GM19043 (cell line): Measurements from ENCODE around the gene RPS6KA2.
A peak's percentile ranks its signal among the peaks of the same experiment; 100 is the strongest.
"Not testable (repeated sequence)": the region's sequence is repeated elsewhere in the genome, so short reads cannot be mapped to it uniquely, and the experiment has no call there.

Experiments used
- ATAC-seq: cut with Tn5 transposase; IDR thresholded peaks from one replicate; pipeline ENCODE4 v1.9.1; 2021; ENCODE audit warnings: low read depth; ENCODE audit not compliant: unreplicated experiment

RPS6KA2 gene

GRCh38 chr6:166538297-166539010 lies 88.6 kb downstream of the RPS6KA2 start:
- ATAC-seq, result no peak

DNA sequence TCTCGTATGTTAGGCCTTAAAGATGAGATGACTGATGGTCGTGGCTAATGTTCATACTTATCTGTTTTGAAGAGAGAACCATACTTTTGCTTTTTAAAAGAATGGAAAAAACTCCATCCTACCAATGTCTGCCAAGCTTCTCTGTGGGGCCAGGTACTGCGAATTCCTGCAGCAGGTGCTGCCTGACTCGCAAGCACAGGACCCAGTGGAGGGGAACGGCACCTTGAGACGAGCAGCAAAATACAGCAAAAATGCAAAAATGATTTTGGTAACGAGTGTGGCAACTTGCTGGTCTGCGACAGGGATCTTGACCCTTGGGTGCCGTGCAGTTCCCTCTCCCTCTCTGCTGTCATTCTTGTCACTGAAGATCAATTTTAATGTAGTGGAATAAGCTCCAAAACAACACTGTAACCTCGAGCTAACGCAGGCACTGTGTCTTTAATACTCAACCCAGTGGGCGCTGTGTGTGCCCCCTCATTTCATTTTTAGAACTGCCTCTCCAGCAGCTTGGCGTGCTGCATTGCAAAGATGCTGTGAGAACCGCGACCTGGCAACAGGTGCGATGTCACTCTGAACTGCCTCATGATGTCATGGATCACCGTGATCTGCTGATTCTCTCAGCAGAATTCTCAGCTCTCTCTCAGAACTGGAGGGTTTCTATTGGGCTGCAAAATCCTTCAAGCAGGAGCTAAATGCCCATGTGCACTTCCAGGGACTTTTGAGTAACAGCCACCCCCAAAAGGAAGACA lies 92.2 kb downstream of the RPS6KA2 start:
- ATAC-seq, result no peak

- ATAC-seq, result no peak
These were observed 93.7 kb downstream of the RPS6KA2 start for GRCh38 chr6:166533205-166533824.

DNA sequence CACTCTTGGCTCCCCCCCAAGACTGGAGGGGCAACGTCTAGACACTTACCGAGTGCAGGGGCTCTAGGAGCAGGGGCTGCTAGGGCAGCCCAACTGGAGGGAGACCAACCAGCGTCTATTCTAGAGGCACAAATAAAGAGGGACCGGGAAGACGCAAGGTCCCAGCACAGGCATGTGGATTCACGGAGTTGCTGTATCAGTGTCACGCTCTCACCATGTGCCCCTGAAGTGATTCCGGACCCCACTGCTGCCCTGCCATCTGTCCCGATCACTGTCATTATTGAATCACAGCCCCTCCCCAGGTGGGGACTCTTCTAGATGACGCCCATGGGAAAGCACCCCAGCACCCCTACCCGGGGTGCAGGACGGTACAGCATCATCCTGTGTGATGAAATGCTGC lies 94.7 kb downstream of the RPS6KA2 start:
- no peak for ATAC-seq

- no peak for ATAC-seq
These were observed 96.6 kb downstream of the RPS6KA2 start for GRCh38 chr6:166530211-166531095.

GRCh38 chr6:166529586-166529985 lies 97.5 kb downstream of the RPS6KA2 start:
- no peak for ATAC-seq

GRCh38 chr6:166529058-166529457 lies 98.0 kb downstream of the RPS6KA2 start:
- not testable (repeated sequence) for ATAC-seq

DNA sequence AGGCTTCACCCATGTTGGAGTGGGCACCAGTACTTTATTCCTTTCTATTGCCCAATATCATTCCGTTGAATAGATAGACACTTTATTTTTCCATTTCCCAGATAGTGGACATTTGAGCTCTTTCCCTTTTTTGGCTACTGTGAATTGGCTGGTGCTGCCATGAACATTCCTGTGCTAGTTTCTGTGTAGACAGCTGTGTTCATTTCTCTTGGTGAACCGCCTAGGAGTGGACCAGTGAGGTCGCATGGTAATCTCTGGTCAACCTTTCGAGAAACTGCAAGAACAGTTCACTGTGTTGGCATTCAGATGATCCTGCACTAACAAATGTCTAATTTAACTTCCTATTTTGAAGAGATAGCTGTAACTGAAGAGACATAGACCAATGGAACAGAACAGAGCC lies 99.2 kb downstream of the RPS6KA2 start:
- no peak for ATAC-seq

- ATAC-seq, result no peak
These were observed 100.1 kb downstream of the RPS6KA2 start for GRCh38 chr6:166526937-166527336.

DNA sequence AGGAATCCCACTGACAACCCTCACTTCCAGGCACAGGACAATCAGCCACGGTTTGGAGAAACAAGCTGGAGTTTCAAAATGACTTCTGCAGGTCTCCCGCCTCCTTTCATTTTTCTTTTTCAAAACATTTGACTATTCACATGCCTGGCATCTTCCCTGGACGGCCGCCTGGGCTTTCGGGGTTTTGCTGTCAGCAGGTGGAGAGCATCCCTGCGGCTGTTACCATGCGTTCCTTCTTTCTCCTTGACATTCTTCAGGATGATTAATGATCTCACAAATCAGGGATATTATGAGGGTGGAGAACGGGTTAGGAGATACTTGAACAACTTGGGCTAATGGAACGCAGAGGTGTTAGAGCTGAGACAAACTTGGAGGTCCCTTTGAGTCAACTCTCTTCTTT lies 101.5 kb downstream of the RPS6KA2 start:
- ATAC-seq, result no peak

- no peak for ATAC-seq
These were observed 103.1 kb downstream of the RPS6KA2 start for GRCh38 chr6:166523782-166524559.

GRCh38 chr6:166520905-166521834 lies 105.9 kb downstream of the RPS6KA2 start:
- ATAC-seq, result no peak

- no peak for ATAC-seq
These were observed 110.7 kb downstream of the RPS6KA2 start for GRCh38 chr6:166516251-166516884.

GRCh38 chr6:166515072-166515810 lies 111.8 kb downstream of the RPS6KA2 start:
- ATAC-seq, result no peak

DNA sequence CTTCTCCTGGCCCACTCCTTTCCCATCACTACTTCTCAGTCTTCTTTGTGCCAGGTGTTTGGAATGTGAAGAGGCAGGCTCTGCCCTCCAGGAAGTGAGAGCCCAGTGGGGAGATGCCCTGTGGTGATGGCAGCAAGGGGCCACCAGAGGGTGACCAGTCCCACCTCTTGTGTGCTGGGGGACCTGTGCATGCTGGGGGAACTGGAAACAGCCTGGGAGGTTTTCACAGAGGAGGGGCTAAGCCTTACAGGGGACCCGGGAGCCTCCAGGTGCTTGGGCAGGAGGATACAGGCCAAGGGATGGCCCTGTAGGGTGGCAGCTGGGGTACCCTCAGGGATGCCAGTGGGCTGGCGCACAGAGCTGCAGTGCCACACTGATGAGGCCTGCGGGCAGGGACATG lies 112.9 kb downstream of the RPS6KA2 start:
- ATAC-seq, result no peak

GRCh38 chr6:166512567-166512966 lies 114.5 kb downstream of the RPS6KA2 start:
- ATAC-seq, result peak; percentile 95

DNA sequence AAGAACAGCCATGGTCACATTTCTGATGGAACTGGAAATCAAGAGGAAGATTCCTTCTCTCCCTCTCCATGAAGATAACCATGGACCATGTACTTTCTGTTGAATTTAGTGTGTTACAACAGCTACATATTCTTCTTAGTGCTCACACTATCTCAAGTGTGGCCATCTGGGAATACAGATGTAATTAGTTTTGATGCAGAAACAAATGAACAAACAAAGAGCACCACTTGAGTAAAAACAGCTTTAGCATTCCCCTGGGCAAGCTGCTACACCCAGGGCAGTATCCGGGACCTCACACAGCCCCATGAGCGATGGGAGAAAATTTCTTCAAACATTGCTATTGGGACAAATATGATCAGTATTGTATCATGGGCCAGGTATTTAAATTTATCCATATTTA lies 115.7 kb downstream of the RPS6KA2 start:
- no peak for ATAC-seq

DNA sequence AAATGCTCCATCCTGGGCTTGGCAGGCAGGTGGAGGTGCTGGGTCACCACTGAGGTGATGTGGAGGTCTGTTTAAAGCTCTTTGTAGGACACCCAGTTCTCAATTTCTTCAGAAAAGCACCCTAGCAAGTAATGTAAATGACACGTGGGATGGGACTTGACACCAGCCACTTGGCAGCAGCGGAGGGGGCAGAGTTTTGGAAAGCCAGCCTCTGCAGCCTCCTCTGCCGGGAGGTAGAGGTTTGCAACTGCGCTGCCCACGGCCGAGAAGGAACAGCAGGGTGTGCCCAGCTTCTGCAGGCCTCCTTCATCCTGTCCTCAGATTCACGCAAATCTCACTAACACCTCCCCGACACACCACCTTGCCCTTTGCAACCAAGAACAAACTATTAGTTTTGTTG lies 117.9 kb downstream of the RPS6KA2 start:
- no peak for ATAC-seq
